ENCODE results near the gene OMA1. TPM values are rescaled to one million over a fixed set of nuclear protein-coding genes. Genes with fewer than 3 reads are reported as not detected.

Gene OMA1
- total and polyA plus RNA-seq, 10 of the 15 experiments (the other 5 are each of a cell fraction or from before 2014, with no cell fraction given), result 23.6 to 67.1 (median 47.1) TPM

- H3K4me1 ChIP-seq (ENCODE audit: control insufficient read depth, insufficient read depth, low read length), result no peaks in the 10 kb centered on the region
- H3K27me3 ChIP-seq (replicated peaks in 1 of 2; ENCODE audit: control insufficient read depth in 2 of 2, insufficient read depth in 2 of 2, low read length in 1 of 2), result no peaks in the 10 kb centered on the region
- TF ChIP-seq, protein P1, sequence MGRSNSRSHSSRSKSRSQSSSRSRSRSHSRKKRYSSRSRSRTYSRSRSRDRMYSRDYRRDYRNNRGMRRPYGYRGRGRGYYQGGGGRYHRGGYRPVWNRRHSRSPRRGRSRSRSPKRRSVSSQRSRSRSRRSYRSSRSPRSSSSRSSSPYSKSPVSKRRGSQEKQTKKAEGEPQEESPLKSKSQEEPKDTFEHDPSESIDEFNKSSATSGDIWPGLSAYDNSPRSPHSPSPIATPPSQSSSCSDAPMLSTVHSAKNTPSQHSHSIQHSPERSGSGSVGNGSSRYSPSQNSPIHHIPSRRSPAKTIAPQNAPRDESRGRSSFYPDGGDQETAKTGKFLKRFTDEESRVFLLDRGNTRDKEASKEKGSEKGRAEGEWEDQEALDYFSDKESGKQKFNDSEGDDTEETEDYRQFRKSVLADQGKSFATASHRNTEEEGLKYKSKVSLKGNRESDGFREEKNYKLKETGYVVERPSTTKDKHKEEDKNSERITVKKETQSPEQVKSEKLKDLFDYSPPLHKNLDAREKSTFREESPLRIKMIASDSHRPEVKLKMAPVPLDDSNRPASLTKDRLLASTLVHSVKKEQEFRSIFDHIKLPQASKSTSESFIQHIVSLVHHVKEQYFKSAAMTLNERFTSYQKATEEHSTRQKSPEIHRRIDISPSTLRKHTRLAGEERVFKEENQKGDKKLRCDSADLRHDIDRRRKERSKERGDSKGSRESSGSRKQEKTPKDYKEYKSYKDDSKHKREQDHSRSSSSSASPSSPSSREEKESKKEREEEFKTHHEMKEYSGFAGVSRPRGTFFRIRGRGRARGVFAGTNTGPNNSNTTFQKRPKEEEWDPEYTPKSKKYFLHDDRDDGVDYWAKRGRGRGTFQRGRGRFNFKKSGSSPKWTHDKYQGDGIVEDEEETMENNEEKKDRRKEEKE (IDR thresholded peaks at IDR 0.05), result no peak
- TF ChIP-seq JUNB (IDR thresholded peaks at IDR 0.05), result peak; percentile 28; the same call in 1 of the 2 replicates
- no TSS peak for BruUV-seq (replicated peaks)
- no peak overlapping the region for H3K4me3 ChIP-seq
- peaks cover 0 to 5% of the 10 kb centered on the region in 2 experiments; a peak in 1 of 4 replicates for H3K36me3 ChIP-seq (ENCODE audit: control insufficient read depth in 2 of 2, insufficient read depth in 2 of 2, low read length in 1 of 2)
- no peak for DNase-seq (ENCODE audit: low read depth, low spot score)
- ChIA-PET CTCF (interaction anchor here (1.0 to 4.4 kb wide), 4 partner anchors 8 to 291 kb away, joined by 3 to 39 read pairs (median 11); no protein-coding TSS in a partner anchor), POLR2A (no interaction called here), RAD21 (ENCODE audit: unreplicated experiment) (interaction anchor here (0.8 to 1.2 kb wide), 2 partner anchors 22 to 128 kb away, joined by 3 to 4 read pairs; partner anchors contain the start of gene OMA1), SMC1A (ENCODE audit: uncharacterized antibody, unreplicated experiment) (interaction anchor here (0.7 to 5.5 kb wide), 5 partner anchors 8 to 1174 kb away, joined by 3 to 41 read pairs (median 3); no protein-coding TSS in a partner anchor)
- no peak for FAIRE-seq
- H3K9me3 ChIP-seq (replicated peaks; ENCODE audit: control insufficient read depth, insufficient read depth, low read length), result no peaks in the 10 kb centered on the region
- H3K4me2 ChIP-seq (ENCODE audit: control insufficient read depth, insufficient read depth), result no peak overlapping the region
- H3K79me2 ChIP-seq (ENCODE audit: control insufficient read depth, insufficient read depth, low read length), result no peaks in the 10 kb centered on the region
- intact Hi-C loops (cut with micrococcal nuclease; ENCODE audit: unreplicated experiment) (no loop called here), in situ Hi-C loops (cut with MboI) (no loop called here)
- no peak for ATAC-seq
- no peak overlapping the region for H2AFZ ChIP-seq (ENCODE audit: control insufficient read depth, low read depth, low read length)
- H4K20me1 ChIP-seq (ENCODE audit: control insufficient read depth, insufficient read depth), result no peaks in the 10 kb centered on the region
- WGBS (ENCODE audit: insufficient coverage, insufficient replicate concordance, low lambda C conversion rate, missing lambda C conversion rate), result 34% methylated on average over 3 of the region's 3 CpGs
- H3K9ac ChIP-seq (ENCODE audit: control insufficient read depth, insufficient read depth, low read length), result no peak overlapping the region
- H3K27ac ChIP-seq (ENCODE audit: control insufficient read depth, insufficient read depth), result no peak overlapping the region
Measured at GRCh38 chr1:58524353-58524945, 22.1 kb downstream of the OMA1 start.

Measured in GM12878 (cell line).